DND-41 (cell line): ENCODE data around the gene KCNIP4.

Source experiments
- EZH2 ChIP-seq: IDR thresholded peaks from 3 replicates; pipeline ENCODE4 v1.6.1; 2012; ENCODE audit warnings: borderline replicate concordance, low read depth, mild to moderate bottlenecking, moderate library complexity, low read length, inconsistent platforms; ENCODE audit not compliant: severe bottlenecking
- TF ChIP-seq, protein P1 (sequence below): IDR thresholded peaks from 2 replicates; pipeline ENCODE4 v1.5.1; 2012; ENCODE audit warnings: borderline replicate concordance, low read length, moderate library complexity, mild to moderate bottlenecking; ENCODE audit not compliant: poor library complexity, severe bottlenecking; ENCODE audit errors: extremely low read depth

GRCh38 chr4:21454201-21454600 lies 494.4 kb downstream of the KCNIP4 start:
- TF ChIP-seq, protein P1, sequence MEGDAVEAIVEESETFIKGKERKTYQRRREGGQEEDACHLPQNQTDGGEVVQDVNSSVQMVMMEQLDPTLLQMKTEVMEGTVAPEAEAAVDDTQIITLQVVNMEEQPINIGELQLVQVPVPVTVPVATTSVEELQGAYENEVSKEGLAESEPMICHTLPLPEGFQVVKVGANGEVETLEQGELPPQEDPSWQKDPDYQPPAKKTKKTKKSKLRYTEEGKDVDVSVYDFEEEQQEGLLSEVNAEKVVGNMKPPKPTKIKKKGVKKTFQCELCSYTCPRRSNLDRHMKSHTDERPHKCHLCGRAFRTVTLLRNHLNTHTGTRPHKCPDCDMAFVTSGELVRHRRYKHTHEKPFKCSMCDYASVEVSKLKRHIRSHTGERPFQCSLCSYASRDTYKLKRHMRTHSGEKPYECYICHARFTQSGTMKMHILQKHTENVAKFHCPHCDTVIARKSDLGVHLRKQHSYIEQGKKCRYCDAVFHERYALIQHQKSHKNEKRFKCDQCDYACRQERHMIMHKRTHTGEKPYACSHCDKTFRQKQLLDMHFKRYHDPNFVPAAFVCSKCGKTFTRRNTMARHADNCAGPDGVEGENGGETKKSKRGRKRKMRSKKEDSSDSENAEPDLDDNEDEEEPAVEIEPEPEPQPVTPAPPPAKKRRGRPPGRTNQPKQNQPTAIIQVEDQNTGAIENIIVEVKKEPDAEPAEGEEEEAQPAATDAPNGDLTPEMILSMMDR = no peak
- TF ChIP-seq EZH2 = no peak
